Stimulated activated CD4-positive, alpha-beta T cell treated with anti-CD3 and anti-CD28 coated beads, Interleukin-1b, Interleukin-23, amount 100 ng/mL, for 4 hours (primary cell): ENCODE results near the gene HOXB1.
"Not testable (repeated sequence)": the region's sequence is repeated elsewhere in the genome, so short reads cannot be mapped to it uniquely, and the experiment has no call there.

ENCODE experiments used
- DNase-seq, 2 donors: peaks; one replicate each; pipeline ENCODE4 v3.0.0-alpha.2; 2020; ENCODE audit warnings: low read depth in 2 of 2

Gene HOXB1

GRCh38 chr17:48519427-48519826, 11.4 kb downstream of the HOXB1 start:
- DNase-seq, result no peak

GRCh38 chr17:48517478-48517877, 13.3 kb downstream of the HOXB1 start:
- no peak for DNase-seq

GRCh38 chr17:48515925-48516900, 14.6 kb downstream of the HOXB1 start:
- no peak for DNase-seq

GRCh38 chr17:48514477-48514876, 16.3 kb downstream of the HOXB1 start:
- DNase-seq, result no peak

GRCh38 chr17:48513666-48514455, 16.9 kb downstream of the HOXB1 start:
- no peak for DNase-seq

GRCh38 chr17:48513097-48513496, 17.7 kb downstream of the HOXB1 start:
- no peak for DNase-seq

GRCh38 chr17:48510761-48511604, 19.8 kb downstream of the HOXB1 start:
- DNase-seq, result no peak

- DNase-seq, result no peak
Measured at GRCh38 chr17:48510381-48510760, 20.4 kb downstream of the HOXB1 start.

- not testable (repeated sequence) for DNase-seq
Measured at GRCh38 chr17:48509708-48510107, 21.1 kb downstream of the HOXB1 start.

GRCh38 chr17:48506246-48506645, 24.6 kb downstream of the HOXB1 start:
- no peak for DNase-seq

GRCh38 chr17:48505788-48506187, 25.0 kb downstream of the HOXB1 start:
- DNase-seq, result no peak

GRCh38 chr17:48504953-48505352, 25.9 kb downstream of the HOXB1 start:
- DNase-seq, result no peak

- no peak for DNase-seq
Measured at GRCh38 chr17:48503747-48504146, 27.1 kb downstream of the HOXB1 start.

GRCh38 chr17:48502901-48503300, 27.9 kb downstream of the HOXB1 start:
- DNase-seq, result no peak

- DNase-seq, result no peak
Measured at GRCh38 chr17:48502312-48502711, 28.5 kb downstream of the HOXB1 start.

- no peak for DNase-seq
Measured at GRCh38 chr17:48500435-48501426, 30.1 kb downstream of the HOXB1 start.

- DNase-seq, result no peak
Measured at GRCh38 chr17:48499735-48500434, 30.9 kb downstream of the HOXB1 start.

- DNase-seq, result no peak
Measured at GRCh38 chr17:48499248-48499647, 31.6 kb downstream of the HOXB1 start.

GRCh38 chr17:48498164-48498850, 32.5 kb downstream of the HOXB1 start:
- no peak for DNase-seq
